HG02642 (cell line): ENCODE results near the gene RGS19.

Experiments used
- ATAC-seq: cut with Tn5 transposase; IDR thresholded peaks from one replicate; pipeline ENCODE4 v1.9.1; 2021; ENCODE audit warnings: mild to moderate bottlenecking; ENCODE audit not compliant: unreplicated experiment, poor library complexity

Gene RGS19

DNA sequence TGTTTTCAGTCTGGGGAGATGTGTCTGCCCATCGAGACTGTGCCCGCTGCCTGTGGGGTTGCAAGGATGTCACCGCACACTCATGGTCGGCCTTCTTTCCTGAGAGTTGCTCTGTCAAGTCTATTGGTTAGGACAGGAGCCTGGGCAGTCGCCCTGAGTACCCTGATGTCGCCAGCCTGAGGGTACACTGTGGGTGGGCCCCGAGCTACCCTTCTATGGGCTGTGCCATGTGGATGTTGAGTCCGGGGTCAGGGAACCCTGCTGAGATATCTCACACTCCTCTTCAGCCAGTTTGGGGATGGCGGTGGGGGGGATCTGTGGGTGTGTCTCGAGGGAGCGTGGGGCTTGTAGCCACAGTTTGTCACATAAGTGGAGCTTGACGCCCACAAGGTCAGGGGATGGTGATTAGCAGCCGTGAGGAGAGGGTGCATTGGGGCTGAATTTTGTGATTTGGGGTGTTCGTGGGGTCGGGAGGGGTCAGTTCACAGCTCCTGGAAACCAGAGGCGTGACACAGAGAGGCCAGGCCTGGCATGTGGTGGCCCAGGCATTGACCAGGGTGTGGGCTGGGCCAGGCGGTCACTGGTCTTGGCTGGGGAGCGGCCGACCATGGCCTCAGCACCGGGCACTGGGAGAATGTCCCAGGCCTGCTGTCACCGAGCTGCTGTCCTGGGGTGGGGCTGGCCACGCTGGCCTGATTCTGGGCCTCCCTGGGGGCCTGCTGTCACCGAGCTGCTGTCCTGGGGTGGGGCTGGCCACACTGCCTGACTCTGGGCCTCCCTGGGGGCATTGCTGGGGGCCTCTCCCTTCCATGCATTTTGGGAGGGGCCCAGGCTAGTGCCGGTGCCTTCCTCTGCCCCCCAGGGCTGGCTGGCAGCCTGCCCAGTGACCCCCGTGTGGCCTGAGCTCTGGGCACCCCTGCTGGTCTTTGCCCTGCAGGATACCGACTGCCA is 29.7 kb upstream of the RGS19 start:
- no peak for ATAC-seq

DNA sequence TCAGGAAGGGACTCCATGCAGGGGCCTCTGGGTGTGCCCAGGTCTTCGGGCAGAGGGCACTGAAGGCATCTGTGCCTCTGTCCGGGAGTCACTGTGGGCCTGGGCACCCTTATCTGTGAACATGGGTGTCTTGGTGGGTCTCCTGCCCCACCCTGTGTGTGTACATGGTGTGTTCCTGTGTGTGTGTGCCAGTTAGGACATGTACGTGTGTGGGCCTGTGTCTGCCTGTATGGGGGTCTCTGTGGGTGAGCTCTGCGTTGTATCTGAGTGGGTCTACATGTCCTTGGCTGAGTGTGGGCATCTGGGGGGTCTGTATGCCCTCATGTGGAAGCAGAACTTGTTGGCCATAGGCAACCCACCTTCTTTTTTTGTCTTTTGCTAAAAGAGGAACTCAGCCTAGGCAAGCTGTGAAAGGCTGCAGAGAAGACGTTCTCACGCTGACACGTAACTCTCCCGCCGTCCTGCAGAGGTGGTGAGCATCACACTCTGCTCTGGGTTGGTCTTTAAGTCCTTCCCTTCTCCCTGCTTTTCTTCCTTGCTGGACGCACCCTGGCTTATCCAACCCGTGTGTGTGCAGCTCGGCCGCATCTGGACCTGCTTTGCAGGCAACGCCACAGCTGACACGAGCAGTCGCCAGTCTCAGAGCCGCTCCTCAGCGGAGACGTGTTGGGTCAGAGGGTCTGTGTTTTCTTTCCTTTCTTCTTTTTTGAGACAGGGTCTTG is 28.6 kb upstream of the RGS19 start:
- no peak for ATAC-seq

DNA sequence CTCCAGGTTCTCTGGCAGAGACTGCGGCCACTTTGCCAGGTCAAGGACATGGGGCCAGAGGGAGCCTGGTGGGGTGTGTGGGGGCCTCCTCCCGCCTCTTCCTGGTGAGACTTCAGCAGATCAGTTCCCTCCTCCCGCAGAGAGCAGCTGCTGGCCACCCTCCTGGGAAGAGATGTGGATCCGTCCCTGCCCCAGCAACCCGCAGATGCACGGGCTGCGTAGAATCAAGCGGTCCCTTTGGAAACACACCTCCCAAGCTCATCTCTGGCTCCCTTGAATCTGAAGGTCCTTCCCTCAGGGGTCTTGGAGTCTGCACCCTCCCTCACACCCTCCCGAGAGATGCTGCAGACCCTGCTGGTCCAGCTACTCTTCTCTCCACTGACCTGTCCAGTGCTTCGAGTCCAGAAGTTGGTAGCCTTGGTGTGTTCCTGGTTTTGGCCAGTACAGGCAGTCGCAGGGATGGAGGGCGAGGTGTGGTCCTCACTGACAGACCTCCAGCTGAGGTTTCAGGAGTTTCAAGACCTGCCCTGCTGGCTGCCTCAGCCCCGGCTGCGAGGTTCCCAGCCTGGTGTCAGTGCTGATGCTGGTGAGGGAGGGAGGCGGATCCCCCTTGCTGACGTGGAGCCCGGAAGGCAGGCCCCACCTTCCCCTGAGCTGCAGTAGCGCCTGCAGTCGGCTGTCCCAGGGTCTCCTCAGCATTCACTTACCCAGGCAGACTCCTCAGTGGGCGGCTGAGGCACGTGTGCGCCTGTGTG is 27.8 kb upstream of the RGS19 start, which contains the start of gene NPBWR2:
TSS of gene NPBWR2 (minus strand) at position 585 of the 755 bp plus-strand sequence. CDS start 734 bp downstream, outside the sequence.
- ATAC-seq, result no peak

DNA sequence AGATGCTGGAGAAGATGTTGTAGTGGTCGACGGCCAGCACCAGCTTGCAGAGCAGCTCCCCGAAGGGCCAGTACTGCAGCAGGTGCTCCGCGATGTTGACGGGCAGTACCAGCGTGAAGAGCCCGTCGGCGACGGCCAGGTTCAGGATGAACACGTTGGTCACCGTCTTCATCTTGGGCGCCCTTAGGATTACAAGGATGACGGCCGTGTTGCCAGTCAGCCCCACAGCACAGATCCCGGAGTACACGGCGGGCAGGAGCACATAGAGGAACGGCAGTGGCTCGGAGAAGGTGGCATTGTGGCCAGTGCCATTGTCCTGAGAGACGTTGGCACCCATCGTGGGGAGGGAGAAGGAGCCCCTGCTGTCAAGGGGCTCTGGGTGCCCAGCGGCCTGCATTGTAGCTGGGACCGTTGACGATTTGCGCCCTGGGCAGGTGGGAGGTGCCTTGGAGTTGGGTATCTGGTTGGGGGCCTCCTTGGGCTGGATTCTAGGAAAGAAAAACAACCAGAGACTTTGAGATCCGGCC is 27.2 kb upstream of the RGS19 start:
- no peak for ATAC-seq

DNA sequence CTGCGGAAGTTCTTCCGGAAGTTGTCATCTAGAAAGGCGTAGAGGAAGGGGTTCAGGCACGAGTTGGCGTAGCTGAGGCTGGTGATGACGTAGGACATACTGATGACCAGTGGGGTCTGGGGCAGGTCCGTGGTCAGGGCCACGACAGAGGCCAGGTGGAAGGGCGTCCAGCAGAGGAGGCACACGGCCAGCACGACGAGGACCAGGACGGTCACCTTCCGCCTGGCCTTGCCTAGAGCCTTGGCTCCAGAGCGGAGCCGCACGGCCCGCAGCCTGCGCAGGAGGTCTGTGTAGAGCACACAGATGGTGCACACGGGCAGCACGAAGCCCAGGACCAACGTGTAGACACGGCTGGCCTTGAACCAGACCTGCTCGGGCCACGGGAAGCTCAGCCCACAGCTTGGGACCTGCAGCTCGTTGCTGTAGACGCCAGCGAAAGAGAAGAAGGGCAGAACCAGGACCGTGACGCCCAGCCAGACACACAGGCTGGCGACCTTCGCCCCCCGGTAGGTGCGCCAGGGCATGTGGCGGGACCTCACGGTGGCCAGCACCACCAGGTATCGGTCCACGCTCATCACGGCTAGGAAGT is 26.6 kb upstream of the RGS19 start:
- ATAC-seq, result no peak

DNA sequence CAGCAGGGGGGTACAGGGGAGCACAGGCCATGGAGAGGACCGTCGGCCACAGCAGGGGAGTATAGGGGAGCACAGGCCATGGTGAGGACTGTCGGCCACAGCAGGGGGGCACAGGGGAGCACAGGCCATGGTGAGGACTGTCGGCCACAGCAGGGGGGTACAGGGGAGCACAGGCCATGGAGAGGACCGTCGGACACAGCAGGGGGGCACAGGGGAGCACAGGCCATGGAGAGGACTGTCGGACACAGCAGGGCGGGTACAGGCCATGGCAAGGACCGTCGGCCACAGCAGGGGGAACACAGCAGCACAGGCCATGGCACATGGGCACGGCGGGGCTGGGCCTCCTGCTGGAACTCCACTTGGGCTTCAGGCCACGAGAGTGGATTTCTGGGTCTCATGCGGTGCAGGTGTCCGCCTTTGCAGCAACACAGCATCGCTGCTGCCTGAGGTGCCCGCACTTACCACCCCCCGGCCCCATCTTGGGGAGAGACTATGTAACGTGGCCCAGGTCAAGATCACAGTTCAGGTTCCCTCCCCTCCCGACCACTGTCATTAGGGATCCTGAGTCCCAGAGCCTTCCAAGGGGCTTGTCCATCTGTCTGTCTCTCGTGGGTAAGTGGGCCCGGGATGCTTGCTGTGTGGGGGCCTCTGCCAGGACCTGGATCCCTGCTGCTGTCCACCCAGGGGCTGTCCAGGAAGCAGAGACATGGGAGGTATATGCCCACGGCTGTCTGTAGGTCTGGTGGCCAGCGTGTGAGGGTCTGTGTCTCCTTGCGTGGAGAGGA is 25.5 kb upstream of the RGS19 start:
- no peak for ATAC-seq

DNA sequence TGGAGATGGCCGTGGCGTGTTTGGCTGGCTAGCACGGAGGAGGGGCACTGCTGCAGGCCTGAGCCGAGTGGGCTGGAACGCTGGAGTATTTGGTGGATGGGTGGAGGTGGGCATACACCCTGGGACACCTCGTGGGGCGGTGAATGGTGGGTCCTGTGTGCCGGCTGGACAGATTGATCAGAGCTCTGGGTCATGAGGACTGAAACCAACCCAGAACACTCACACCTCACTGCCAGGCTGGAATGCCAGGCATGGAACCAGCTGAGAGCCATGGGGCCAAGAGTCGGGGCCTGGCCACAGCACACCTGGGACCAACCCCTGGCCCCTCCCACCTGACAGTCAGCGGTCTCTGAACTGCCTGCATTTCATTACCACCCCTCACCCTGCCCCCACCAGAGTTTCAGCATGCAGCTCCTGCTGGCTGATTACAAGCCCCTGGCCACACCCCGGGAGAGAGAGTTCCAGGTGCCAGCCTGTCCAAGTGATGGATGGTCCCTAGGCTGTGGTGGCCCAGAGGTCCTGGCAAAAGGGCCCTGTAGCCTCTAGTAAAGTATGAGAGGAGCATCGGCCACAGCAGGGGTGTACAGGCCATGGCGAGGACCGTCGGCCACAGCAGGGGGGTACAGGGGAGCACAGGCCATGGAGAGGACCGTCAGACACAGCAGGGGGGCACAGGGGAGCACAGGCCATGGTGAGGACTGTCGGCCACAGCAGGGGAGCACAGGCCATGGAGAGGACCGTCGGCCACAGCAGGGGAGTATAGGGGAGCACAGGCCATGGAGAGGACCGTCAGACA is 24.8 kb upstream of the RGS19 start:
- ATAC-seq, result no peak

DNA sequence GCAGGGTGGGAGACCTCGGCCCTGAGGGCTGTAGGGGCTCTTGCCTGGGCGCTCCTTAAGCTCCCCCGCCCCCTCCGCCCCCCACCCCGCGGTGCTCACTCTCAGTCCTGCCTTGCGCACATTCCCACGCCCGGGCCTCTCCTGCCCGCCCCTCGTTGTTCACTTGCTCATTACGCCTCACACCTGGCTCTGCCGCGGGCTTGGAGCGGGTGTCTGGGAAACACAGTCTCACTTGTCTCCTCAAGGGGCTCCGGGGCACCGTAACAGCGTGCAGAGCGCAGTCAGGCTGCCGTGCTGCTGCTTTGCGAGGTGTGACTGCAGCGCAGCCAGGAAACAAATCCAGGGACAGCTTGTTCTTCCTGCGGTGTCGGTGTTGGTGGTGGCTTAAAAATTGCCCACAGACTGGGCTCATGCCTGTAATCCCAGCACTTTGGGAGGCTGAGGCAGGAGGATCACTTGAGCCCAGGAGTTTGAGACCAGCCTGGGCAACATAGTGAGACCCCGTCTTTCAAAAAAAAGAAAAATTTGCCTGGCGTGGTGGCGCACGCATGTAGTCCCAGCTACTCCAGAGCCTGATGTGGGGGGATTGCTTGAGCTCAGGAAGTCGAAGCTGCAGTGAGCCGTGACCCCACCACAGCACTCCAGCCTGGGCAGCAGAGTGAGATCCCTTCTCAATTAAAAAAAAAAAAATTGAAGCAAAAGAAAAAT is 23.5 kb upstream of the RGS19 start:
- ATAC-seq, result no peak

DNA sequence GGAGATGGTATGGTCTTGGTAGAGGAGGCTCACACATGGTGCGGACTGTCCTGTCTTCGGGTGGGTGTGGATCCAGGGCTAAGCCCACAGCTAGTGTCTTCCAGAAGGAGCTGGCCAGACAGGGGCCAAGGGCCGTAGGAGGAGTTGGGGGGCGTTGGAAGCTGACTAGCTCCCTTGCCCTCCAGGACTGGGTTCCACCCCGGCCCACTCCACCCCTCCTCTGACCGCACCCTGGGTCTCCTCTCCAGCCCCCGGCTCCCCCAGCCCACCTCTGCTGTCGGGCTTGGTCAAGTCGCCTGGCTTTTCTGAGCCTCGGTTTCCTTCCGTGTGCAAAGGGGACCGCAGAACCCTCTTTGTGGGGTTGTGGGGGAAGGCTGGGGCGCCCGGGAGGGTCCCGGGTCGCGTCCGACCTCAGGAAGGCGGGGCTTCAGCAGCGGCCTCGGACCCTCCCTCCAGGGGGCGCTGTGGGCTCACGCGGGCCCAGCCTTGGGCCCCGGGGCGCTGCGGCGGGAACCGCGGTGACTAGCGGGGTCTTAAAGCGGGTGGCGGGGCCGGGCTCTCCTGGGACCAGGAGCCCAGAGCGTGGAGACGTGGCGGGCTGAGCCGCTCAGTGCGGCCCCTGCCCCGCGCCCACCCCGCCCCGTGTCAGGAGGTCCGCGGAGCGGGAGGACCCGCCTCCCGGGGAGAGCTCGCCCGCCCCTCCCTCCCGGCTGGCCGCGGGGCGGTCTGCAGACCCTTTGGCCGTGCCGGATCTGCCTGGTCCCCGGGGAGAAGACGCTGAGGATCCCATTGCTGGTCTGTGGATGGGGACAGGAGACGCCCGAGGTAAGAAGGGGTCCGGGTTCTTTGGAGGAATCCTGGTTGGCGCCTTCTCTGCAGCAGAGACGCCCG is 22.7 kb upstream of the RGS19 start:
- no peak for ATAC-seq

DNA sequence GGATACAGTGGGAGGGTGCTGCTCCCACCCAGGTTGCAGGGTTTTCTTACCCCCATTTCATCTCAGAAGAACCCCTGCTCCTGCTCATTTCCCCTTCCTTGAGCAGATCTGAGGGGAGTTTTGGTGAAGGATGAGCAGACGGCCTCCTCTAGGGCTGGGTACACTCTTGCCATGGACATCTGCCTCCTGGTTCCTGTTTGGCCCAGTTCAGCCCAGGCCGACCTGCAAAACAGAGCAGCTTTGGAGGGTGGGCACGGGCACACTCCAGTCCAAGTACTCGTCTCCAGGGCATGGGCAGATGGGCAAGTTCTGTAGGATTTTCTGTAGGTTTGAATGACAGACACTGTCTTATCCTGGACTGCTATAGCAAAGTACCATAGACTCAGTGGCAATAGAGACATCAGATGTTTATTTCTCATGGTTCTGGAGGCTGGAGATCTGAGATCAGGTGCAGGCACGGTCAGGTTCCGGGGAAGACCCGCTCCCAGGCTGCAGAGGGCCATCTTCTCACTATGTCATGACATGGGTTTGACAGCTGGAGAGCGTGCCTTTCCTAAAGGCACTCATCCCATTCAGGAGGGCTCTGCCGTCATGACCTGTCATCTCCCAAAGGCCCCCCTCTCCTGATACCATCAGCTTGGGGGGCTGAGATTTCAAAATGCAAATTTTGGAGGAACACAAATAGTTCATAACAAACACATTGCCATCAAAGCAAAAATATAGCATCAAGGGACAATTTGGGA is 21.8 kb upstream of the RGS19 start:
- no peak for ATAC-seq

DNA sequence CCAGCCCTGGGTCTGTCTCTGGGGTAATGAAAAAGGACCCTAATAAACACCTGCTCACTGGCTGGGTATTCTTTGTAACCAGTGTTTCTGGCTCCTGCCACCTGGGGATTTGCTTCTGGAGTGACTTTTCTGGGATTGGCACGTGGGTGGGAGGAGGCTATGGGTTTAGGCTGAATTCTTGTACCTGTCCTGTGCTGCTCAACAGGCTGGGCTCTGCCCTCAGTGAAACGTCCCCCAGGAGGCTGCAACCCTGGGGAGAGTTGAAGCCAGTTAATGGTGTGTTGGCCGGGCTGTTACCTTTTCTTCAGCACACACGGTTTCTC is 21.2 kb upstream of the RGS19 start:
- ATAC-seq, result no peak

DNA sequence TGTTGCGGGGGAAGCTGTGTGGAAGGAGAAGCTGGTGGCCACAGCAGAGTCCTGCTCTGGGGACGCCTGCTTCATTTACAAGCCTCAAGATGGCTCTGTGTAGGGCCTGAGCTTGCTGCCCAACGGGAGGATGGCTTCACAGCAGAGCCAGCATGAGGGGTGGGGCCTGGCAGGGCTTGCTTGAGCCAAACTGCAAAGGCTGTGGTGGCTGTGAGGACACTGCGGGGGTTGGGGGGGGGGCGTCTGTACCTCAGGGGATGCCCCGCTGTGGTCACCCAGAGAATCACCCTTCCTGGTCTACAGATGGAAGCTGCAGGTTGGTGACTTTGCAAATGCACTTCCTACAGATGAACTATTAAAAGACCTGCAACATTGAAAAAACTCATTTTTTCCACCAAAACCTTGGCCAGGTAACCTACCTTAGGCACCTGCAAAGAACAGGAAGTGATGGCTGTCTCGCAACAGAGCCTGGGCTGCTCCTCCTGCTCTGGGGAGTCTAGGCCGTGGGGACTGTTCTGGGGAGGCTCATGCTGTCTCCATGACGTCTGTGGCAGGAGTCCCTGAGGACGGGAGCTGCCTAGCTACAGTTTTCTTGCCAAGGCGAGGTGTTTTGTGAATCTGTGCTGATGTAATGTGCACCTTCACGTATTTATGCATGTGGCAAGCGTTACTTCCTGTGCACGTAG is 20.7 kb upstream of the RGS19 start:
- no peak for ATAC-seq

DNA sequence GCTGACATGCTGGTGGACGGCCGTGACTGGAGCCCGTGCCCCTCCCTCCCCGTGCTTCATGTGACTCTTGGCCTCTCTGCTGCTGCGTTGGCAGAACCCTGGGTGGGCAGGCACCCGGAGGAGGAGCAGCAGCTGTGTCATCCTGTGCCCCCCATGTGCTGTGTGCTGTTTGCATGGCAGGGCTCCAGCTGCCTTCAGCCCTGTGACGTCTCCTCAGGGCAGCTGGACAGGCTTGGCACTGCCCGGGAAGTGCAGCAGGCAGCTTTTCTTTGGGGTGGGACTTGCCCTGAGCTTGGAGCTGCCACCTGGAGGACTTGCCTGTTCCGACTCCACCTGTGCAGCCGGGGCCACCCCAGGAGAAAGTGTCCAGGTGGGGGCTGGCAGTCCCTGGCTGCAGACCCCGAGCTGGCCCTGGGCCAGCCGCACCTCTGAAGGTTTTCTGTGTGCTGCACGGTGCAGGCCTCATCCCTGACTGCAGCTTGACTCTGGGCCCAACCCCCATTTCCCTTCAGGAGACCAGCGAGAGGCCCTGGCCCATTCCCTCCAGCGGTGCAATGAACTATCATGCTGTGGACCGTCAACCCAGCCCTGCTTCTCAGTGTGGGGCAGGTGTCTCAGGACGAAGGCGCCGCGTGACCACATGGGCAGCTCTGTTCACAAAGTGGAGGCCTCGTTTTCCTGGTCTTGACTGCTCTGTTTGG is 19.9 kb upstream of the RGS19 start:
- ATAC-seq, result no peak

DNA sequence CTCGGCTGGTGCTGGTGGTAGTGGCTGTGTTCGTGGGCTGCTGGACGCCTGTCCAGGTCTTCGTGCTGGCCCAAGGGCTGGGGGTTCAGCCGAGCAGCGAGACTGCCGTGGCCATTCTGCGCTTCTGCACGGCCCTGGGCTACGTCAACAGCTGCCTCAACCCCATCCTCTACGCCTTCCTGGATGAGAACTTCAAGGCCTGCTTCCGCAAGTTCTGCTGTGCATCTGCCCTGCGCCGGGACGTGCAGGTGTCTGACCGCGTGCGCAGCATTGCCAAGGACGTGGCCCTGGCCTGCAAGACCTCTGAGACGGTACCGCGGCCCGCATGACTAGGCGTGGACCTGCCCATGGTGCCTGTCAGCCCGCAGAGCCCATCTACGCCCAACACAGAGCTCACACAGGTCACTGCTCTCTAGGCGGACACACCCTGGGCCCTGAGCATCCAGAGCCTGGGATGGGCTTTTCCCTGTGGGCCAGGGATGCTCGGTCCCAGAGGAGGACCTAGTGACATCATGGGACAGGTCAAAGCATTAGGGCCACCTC is 19.2 kb upstream of the RGS19 start:
- no peak for ATAC-seq

DNA sequence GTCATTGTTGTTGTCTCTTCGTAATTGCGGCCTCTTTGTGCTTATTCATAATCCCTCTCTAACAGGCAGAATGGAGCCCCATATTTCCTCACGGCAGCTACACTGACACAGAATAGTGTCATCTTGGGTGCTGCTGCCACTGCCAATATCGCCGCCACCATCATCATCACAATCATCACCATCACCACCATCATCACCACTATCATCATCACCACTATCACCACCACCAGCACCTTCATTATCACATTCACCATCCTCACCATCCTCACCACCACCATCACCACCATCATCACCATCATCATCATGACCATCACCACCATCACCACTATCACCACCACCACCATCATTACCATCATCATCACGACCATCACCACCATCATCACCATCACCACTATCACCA is 17.2 kb upstream of the RGS19 start:
- ATAC-seq, result no peak
